KMS-11 (cell line): Measurements from ENCODE around the gene CHST12.

Experiments used
- H2AFZ ChIP-seq: fragments of 200-600 bp; sonication (generic); 2 replicates; pipeline ENCODE4 v1.6.1; 2016; ENCODE audit warnings: antibody characterized with exemption, mixed run types, low read depth
- H3K27ac ChIP-seq: fragments of 200-600 bp; sonication (generic); 2 replicates; pipeline ENCODE4 v1.6.1; 2016; ENCODE audit warnings: mild to moderate bottlenecking, mixed run types
- H3K27me3 ChIP-seq: fragments of 200-600 bp; sonication (generic); 2 replicates; pipeline ENCODE4 v1.6.1; 2017; ENCODE audit warnings: mild to moderate bottlenecking, low read depth, mixed run types, moderate library complexity; ENCODE audit not compliant: insufficient read depth
- H3K36me3 ChIP-seq: fragments of 200-600 bp; sonication (generic); 2 replicates; pipeline ENCODE4 v1.6.1; 2017; ENCODE audit warnings: mild to moderate bottlenecking, mixed run types; ENCODE audit not compliant: insufficient read depth
- H3K4me1 ChIP-seq: fragments of 200-600 bp; sonication (generic); 2 replicates; pipeline ENCODE4 v1.6.1; 2016; ENCODE audit warnings: mild to moderate bottlenecking, low read depth, mixed run types; ENCODE audit not compliant: poor library complexity, severe bottlenecking
- H3K4me2 ChIP-seq: fragments of 200-600 bp; sonication (generic); 2 replicates; pipeline ENCODE4 v1.7.0; 2016; ENCODE audit warnings: mild to moderate bottlenecking, mixed run types
- H3K4me3 ChIP-seq: fragments of 200-600 bp; sonication (generic); IDR thresholded peaks from 2 replicates; pipeline ENCODE4 v1.6.1; 2017; ENCODE audit warnings: low read depth, low read length, mixed read lengths; ENCODE audit not compliant: insufficient read depth
- H3K79me2 ChIP-seq: fragments of 200-600 bp; sonication (generic); 2 replicates; pipeline ENCODE4 v1.6.1; 2016; ENCODE audit warnings: low read depth, mixed run types; ENCODE audit not compliant: insufficient read depth
- H3K9ac ChIP-seq: fragments of 200-600 bp; sonication (generic); 2 replicates; pipeline ENCODE4 v1.6.1; 2016; ENCODE audit warnings: mild to moderate bottlenecking, mixed run types
- H4K20me1 ChIP-seq: fragments of 200-600 bp; sonication (generic); 2 replicates; pipeline ENCODE4 v1.6.1; 2016; ENCODE audit warnings: mild to moderate bottlenecking, mixed run types; ENCODE audit not compliant: insufficient read depth
- CTCF ChIP-seq: fragments of 200-600 bp; sonication (generic); conservative IDR thresholded peaks from 2 replicates; pipeline ENCODE4 v1.6.1; 2017; ENCODE audit warnings: low read depth, mild to moderate bottlenecking, antibody characterized with exemption, low read length, moderate library complexity, mixed read lengths

Gene CHST12

GRCh38 chr7:2440608-2441245, 37.3 kb downstream of the CHST12 start:
- Histone ChIP-seq H3K79me2 (no peaks in the 10 kb centered on the region), H3K27me3 (no peaks in the 10 kb centered on the region), H3K27ac (no peak overlapping the region), H3K36me3 (no peaks in the 10 kb centered on the region; the same call in 1 of the 2 replicates), H3K4me2 (no peak overlapping the region), H4K20me1 (no peaks in the 10 kb centered on the region), H3K4me1 (no peaks in the 10 kb centered on the region), H3K9ac (no peak overlapping the region), H2AFZ (no peak overlapping the region), H3K4me3 (no peak overlapping the region)
- no peak for TF ChIP-seq CTCF

GRCh38 chr7:2441430-2442058, 38.1 kb downstream of the CHST12 start:
- no peaks in the 10 kb centered on the region for H3K79me2 ChIP-seq
- TF ChIP-seq CTCF: no peak
- H2AFZ ChIP-seq: no peak overlapping the region
- no peaks in the 10 kb centered on the region for H3K36me3 ChIP-seq
- no peak overlapping the region for H3K9ac ChIP-seq
- H3K27ac ChIP-seq: no peak overlapping the region
- H3K4me3 ChIP-seq: no peak overlapping the region
- no peaks in the 10 kb centered on the region for H3K4me1 ChIP-seq
- no peak overlapping the region for H3K4me2 ChIP-seq
- H3K27me3 ChIP-seq: no peaks in the 10 kb centered on the region
- H4K20me1 ChIP-seq: no peaks in the 10 kb centered on the region

DNA sequence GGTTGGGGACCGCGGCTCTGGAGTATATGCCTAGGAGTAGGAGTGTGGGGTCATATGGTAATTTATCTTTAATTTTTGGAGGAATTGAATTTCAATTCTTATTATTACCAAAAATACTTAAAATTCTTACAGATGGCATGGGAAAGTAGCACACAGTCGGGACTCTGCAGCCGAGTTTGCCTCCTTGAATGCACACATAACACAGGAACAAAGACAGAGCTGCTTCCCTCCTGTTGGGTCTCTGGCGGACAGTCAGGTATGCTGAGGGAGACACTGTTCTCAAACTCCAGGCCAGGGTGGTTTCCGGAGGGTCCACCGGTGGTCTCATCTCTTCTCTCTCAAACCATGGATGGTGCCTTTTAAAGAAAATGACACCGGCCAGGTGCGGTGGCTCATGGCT, 40.1 kb downstream of the CHST12 start:
- no peaks in the 10 kb centered on the region for H3K27me3 ChIP-seq
- no peak overlapping the region for H3K4me2 ChIP-seq
- H3K9ac ChIP-seq: no peak overlapping the region
- H3K4me1 ChIP-seq: no peaks in the 10 kb centered on the region
- no peak overlapping the region for H3K27ac ChIP-seq
- H3K4me3 ChIP-seq: no peak overlapping the region
- no peaks in the 10 kb centered on the region for H4K20me1 ChIP-seq
- H3K36me3 ChIP-seq: no peaks in the 10 kb centered on the region
- TF ChIP-seq CTCF: no peak
- no peaks in the 10 kb centered on the region for H3K79me2 ChIP-seq
- H2AFZ ChIP-seq: no peak overlapping the region

DNA sequence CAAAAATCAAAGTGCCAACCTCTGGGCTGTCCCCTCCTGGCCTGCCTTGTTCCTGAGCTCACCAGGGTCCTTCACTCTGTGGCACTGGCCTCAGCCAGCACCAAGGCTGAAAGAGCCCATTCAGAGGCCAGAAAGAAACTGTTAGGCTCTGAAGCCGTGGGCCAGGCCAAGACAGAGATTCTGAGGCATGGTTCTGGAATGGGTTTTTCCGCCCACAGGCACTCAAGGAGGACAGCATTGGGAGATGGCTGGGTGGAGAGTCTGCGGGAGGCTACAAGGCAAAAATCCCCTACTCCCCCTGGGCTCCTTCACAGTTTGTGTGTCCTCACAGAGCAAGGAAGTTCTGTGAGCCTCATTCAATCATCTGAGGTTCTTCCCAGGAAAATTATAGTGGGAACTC, 41.1 kb downstream of the CHST12 start:
- Histone ChIP-seq H3K4me2 (no peak overlapping the region), H3K4me3 (no peak overlapping the region), H3K27me3 (no peaks in the 10 kb centered on the region), H3K9ac (no peak overlapping the region), H2AFZ (no peak overlapping the region), H3K4me1 (no peaks in the 10 kb centered on the region), H3K27ac (no peak overlapping the region), H3K79me2 (no peaks in the 10 kb centered on the region), H4K20me1 (no peaks in the 10 kb centered on the region), H3K36me3 (no peaks in the 10 kb centered on the region)
- no peak for TF ChIP-seq CTCF
